ENCODE data around the gene TMEM25. TPM values are rescaled to one million over a fixed set of nuclear protein-coding genes. Genes with fewer than 3 reads are reported as not detected.

TMEM25 gene
- total and polyA plus RNA-seq, 2 of the 13 experiments (the other 11 are each of a cell fraction or from before 2014, with no cell fraction given) = 7.5 to 17.2 TPM

- Histone ChIP-seq H3K9me3 (ENCODE audit: low read length) (no peaks in the 10 kb centered on the region), H4K20me1 (ENCODE audit: insufficient read depth, low read length) (no peaks in the 10 kb centered on the region), H3K36me3 (replicated peaks in 1 of 2; ENCODE audit: control insufficient read depth in 1 of 2, insufficient read depth in 2 of 2, low read length in 2 of 2) (no peaks in the 10 kb centered on the region), H3K79me2 (ENCODE audit: insufficient read depth, low read length) (no peaks in the 10 kb centered on the region), H3K4me1 (ENCODE audit: insufficient read depth, low read length) (peaks cover 49% of the 10 kb centered on the region), H3K27ac (ENCODE audit: extremely low read length, insufficient read depth, low read length) (peak overlapping the region; percentile 42), H3K4me2 (ENCODE audit: low read depth, low read length) (peak overlapping the region; percentile 63; the same call in 1 of the 2 replicates), H2AFZ (ENCODE audit: low read length) (no peak overlapping the region), H3K27me3 (ENCODE audit: control insufficient read depth in 1 of 2, insufficient read depth in 2 of 2, low read length in 2 of 2) (no peaks in the 10 kb centered on the region; a peak in 1 of 5 replicates), H3K4me3 (replicated peaks in 1 of 3; ENCODE audit: insufficient read depth in 1 of 3, low read depth in 2 of 3, low read length in 3 of 3) (0 out of 6 replicates have a peak overlapping the region, but pooled peaks of 1 of the 3 experiments have one; percentile 42), H3K9ac (ENCODE audit: insufficient read depth, low read depth, low read length) (no peak overlapping the region)
- POLR2A ChIA-PET = interaction anchor here (1.4 kb wide), 1 partner anchor 32 kb away, joined by 3 read pairs; no protein-coding TSS in a partner anchor
- ATAC-seq (no peak), DNase-seq (ENCODE audit: low spot score) (no peak), FAIRE-seq (no peak)
- intact Hi-C loops (cut with micrococcal nuclease; ENCODE audit: unreplicated experiment) (no loop called here), in situ Hi-C loops (cut with HindIII; ENCODE audit: extremely low pct_ligation_motif_present, low pct_unique_long_range_greater_than_20kb) (loop anchor here (5.0 kb wide), 1 partner anchor 34 kb away; the partner anchor contains the start of gene IFT46)
- CTCF ChIA-PET (ENCODE audit: low intra/inter-chr PET ratio, low total read pairs) = interaction anchor here (1.4 kb wide), 1 partner anchor 33 kb away, joined by 6 read pairs; the partner anchor contains the start of gene IFT46
- 83% methylated on average over 5 of the region's 19 CpGs for WGBS (ENCODE audit: low lambda C conversion rate)
- BruUV-seq (replicated peaks) = no TSS peak
- TF ChIP-seq ATF3 (CRISPR knock-in tag; IDR thresholded peaks at IDR 0.05) (no peak), NFIC (IDR thresholded peaks at IDR 0.05; ENCODE audit: low read length) (no peak), ZNF564 (CRISPR knock-in tag; IDR thresholded peaks at IDR 0.05) (no peak)
- TF ChIP-seq, protein P1, sequence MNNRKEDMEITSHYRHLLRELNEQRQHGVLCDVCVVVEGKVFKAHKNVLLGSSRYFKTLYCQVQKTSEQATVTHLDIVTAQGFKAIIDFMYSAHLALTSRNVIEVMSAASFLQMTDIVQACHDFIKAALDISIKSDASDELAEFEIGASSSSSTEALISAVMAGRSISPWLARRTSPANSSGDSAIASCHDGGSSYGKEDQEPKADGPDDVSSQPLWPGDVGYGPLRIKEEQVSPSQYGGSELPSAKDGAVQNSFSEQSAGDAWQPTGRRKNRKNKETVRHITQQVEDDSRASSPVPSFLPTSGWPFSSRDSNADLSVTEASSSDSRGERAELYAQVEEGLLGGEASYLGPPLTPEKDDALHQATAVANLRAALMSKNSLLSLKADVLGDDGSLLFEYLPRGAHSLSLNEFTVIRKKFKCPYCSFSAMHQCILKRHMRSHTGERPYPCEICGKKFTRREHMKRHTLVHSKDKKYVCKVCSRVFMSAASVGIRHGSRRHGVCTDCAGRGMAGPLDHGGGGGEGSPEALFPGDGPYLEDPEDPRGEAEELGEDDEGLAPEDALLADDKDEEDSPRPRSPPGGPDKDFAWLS (CRISPR knock-in tag; IDR thresholded peaks at IDR 0.05; ENCODE audit: borderline replicate concordance) = no peak
- TF ChIP-seq, protein P2, sequence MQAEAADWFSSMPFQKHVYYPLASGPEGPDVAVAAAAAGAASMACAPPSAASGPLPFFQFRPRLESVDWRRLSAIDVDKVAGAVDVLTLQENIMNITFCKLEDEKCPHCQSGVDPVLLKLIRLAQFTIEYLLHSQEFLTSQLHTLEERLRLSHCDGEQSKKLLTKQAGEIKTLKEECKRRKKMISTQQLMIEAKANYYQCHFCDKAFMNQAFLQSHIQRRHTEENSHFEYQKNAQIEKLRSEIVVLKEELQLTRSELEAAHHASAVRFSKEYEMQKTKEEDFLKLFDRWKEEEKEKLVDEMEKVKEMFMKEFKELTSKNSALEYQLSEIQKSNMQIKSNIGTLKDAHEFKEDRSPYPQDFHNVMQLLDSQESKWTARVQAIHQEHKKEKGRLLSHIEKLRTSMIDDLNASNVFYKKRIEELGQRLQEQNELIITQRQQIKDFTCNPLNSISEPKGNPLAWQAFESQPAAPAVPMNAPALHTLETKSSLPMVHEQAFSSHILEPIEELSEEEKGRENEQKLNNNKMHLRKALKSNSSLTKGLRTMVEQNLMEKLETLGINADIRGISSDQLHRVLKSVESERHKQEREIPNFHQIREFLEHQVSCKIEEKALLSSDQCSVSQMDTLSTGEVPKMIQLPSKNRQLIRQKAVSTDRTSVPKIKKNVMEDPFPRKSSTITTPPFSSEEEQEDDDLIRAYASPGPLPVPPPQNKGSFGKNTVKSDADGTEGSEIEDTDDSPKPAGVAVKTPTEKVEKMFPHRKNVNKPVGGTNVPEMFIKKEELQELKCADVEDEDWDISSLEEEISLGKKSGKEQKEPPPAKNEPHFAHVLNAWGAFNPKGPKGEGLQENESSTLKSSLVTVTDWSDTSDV (CRISPR knock-in tag; IDR thresholded peaks at IDR 0.05) = no peak
- TF ChIP-seq, protein P3, sequence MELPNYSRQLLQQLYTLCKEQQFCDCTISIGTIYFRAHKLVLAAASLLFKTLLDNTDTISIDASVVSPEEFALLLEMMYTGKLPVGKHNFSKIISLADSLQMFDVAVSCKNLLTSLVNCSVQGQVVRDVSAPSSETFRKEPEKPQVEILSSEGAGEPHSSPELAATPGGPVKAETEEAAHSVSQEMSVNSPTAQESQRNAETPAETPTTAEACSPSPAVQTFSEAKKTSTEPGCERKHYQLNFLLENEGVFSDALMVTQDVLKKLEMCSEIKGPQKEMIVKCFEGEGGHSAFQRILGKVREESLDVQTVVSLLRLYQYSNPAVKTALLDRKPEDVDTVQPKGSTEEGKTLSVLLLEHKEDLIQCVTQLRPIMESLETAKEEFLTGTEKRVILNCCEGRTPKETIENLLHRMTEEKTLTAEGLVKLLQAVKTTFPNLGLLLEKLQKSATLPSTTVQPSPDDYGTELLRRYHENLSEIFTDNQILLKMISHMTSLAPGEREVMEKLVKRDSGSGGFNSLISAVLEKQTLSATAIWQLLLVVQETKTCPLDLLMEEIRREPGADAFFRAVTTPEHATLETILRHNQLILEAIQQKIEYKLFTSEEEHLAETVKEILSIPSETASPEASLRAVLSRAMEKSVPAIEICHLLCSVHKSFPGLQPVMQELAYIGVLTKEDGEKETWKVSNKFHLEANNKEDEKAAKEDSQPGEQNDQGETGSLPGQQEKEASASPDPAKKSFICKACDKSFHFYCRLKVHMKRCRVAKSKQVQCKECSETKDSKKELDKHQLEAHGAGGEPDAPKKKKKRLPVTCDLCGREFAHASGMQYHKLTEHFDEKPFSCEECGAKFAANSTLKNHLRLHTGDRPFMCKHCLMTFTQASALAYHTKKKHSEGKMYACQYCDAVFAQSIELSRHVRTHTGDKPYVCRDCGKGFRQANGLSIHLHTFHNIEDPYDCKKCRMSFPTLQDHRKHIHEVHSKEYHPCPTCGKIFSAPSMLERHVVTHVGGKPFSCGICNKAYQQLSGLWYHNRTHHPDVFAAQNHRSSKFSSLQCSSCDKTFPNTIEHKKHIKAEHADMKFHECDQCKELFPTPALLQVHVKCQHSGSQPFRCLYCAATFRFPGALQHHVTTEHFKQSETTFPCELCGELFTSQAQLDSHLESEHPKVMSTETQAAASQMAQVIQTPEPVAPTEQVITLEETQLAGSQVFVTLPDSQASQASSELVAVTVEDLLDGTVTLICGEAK (IDR thresholded peaks at IDR 0.05) = no peak
- TF ChIP-seq, protein P3 (CRISPR knock-in tag; IDR thresholded peaks at IDR 0.05) = no peak
Observed at GRCh38 chr11:118532852-118533768, 2.1 kb downstream of the TMEM25 start.

Data from HepG2 (cell line).